NT2/D1 (cell line): Measurements from ENCODE around the gene ZBED3.

Source experiments
- SUZ12 ChIP-seq: IDR thresholded peaks from 2 replicates; pipeline ENCODE4 v1.6.1; 2011; ENCODE audit not compliant: insufficient read length, insufficient read depth; ENCODE audit errors: extremely low read depth
- YY1 ChIP-seq: IDR thresholded peaks from 2 replicates; pipeline ENCODE4 v1.6.1; 2011; ENCODE audit not compliant: insufficient read length, insufficient read depth
- ZNF274 ChIP-seq: IDR thresholded peaks from 2 replicates; pipeline ENCODE4 v1.6.1; 2011; ENCODE audit warnings: mild to moderate bottlenecking, low read depth, low read length

DNA sequence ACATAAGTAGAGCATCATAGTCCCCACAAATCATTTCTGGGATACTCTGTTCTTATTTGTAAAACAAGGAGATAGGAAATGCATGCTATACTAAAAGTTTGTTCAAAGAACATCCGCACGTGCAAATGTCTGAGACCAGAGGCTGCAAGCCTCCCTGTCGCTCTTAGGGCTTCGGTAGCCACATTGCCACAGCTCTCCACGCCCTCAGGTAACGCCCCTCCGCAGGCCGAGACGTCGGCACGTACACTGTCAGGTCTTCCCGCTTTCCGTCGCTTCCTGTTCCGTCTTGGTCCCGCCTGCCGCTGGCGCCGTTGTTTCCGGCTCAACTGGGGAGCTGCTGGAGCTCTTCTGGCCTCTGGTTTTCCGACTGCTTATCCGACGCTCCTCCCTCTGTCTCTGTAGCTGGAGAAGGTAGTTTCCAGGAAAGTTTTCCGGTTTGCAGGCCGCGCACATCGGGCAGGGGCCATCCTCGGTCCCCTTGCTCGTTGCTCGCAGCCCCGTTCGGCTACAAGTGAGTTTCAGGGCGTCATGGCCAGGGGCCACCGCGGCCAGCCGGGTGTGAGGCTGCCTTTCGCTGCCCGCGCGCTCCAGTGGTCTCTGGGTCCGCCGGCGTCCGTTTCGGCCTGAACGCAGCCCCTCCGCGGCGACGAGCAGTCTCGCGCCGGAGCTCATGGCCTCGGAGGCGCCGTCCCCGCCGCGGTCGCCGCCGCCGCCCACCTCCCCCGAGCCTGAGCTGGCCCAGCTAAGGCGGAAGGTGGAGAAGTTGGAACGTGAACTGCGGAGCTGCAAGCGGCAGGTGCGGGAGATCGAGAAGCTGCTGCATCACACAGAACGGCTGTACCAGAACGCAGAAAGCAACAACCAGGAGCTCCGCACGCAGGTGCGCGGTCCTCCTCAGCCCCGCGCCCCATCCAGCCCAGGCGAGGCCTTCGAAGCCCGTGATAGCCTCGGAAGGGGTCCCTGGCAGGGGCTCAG is 56.7 kb downstream of the ZBED3 start, which contains the start of gene AGGF1:
- TF ChIP-seq YY1 (no peak), SUZ12 (no peak), ZNF274 (no peak)
